ENCODE data around the gene PTH2R. TPM values are rescaled to one million over a fixed set of nuclear protein-coding genes. Genes with fewer than 3 reads are reported as not detected.

PTH2R gene
- total and polyA plus RNA-seq, 2 of the 13 experiments (the other 11 are each of a cell fraction or from before 2014, with no cell fraction given), result 0.04 TPM; not detected in 1

GRCh38 chr2:208437755-208438154 is 31.2 kb downstream of the PTH2R start:
- Histone ChIP-seq H2AFZ (ENCODE audit: low read length) (no peak overlapping the region), H3K27ac (ENCODE audit: extremely low read length, insufficient read depth, low read length) (no peak overlapping the region), H4K20me1 (ENCODE audit: insufficient read depth, low read length) (no peaks in the 10 kb centered on the region), H3K27me3 (ENCODE audit: control insufficient read depth in 1 of 2, insufficient read depth in 2 of 2, low read length in 2 of 2) (no peaks in the 10 kb centered on the region), H3K36me3 (replicated peaks in 1 of 2; ENCODE audit: control insufficient read depth in 1 of 2, insufficient read depth in 2 of 2, low read length in 2 of 2) (no peaks in the 10 kb centered on the region), H3K4me1 (ENCODE audit: insufficient read depth, low read length) (no peaks in the 10 kb centered on the region), H3K9ac (ENCODE audit: insufficient read depth, low read depth, low read length) (no peak overlapping the region), H3K4me3 (replicated peaks in 1 of 3; ENCODE audit: insufficient read depth in 1 of 3, low read depth in 2 of 3, low read length in 3 of 3) (no peak overlapping the region), H3K4me2 (ENCODE audit: low read depth, low read length) (no peak overlapping the region), H3K9me3 (ENCODE audit: low read length) (no peaks in the 10 kb centered on the region), H3K79me2 (ENCODE audit: insufficient read depth, low read length) (no peaks in the 10 kb centered on the region)
- in situ Hi-C loops (cut with HindIII; ENCODE audit: extremely low pct_ligation_motif_present, low pct_unique_long_range_greater_than_20kb) (no loop called here), intact Hi-C loops (cut with micrococcal nuclease; ENCODE audit: unreplicated experiment) (no loop called here)
- BruUV-seq (replicated peaks), result no TSS peak
- ATAC-seq (no peak), DNase-seq (ENCODE audit: low spot score) (no peak), FAIRE-seq (no peak)
- TF ChIP-seq KLF11 (CRISPR knock-in tag; IDR thresholded peaks at IDR 0.05) (no peak), THAP9 (CRISPR knock-in tag; IDR thresholded peaks at IDR 0.05; ENCODE audit: borderline replicate concordance) (no peak), RAD51 (IDR thresholded peaks at IDR 0.05; ENCODE audit: borderline replicate concordance) (no peak), ZNF574 (CRISPR knock-in tag; IDR thresholded peaks at IDR 0.05) (no peak), ZNF775 (CRISPR knock-in tag; IDR thresholded peaks at IDR 0.05; ENCODE audit: borderline replicate concordance) (no peak), ZNF720 (CRISPR knock-in tag; IDR thresholded peaks at IDR 0.05) (no peak), BCL6 (CRISPR knock-in tag; IDR thresholded peaks at IDR 0.05) (no peak), TARDBP (CRISPR knock-in tag; IDR thresholded peaks at IDR 0.05) (no peak), ZNF138 (CRISPR knock-in tag; IDR thresholded peaks at IDR 0.05; ENCODE audit: low read depth) (no peak), AKAP8 (CRISPR knock-in tag; IDR thresholded peaks at IDR 0.05) (no peak)
- WGBS (ENCODE audit: low lambda C conversion rate), result 10% methylated on average over 3 of the region's 3 CpGs
- ChIA-PET CTCF (ENCODE audit: low intra/inter-chr PET ratio, low total read pairs) (no interaction called here), POLR2A (no interaction called here)

Data from HepG2 (cell line).